DND-41 (cell line): Measurements from ENCODE around the gene SIRT6.

Experiments used
- ATAC-seq: fragments of 200-7000 bp; cut with Tn5 transposase; 3 replicates; pipeline ENCODE4 v1.9.1; 2021; ENCODE audit warnings: low read depth; ENCODE audit not compliant: insufficient read depth
- DNase-seq: peaks from one replicate; pipeline ENCODE4 v3.0.0-alpha.2; 2020
- H2AFZ ChIP-seq: 2 replicates; pipeline ENCODE4 v1.6.0; 2012; ENCODE audit warnings: low read depth, low read length
- H3K27ac ChIP-seq: 2 replicates; pipeline ENCODE4 v1.5.1; 2012; ENCODE audit warnings: low read length, inconsistent platforms
- H3K27me3 ChIP-seq: fragments of 200-600 bp; sonication (generic); 2 replicates; pipeline ENCODE4 v1.6.0; 2012; ENCODE audit warnings: low read length, mild to moderate bottlenecking, inconsistent platforms; ENCODE audit not compliant: insufficient read depth, poor library complexity
- H3K36me3 ChIP-seq: 2 replicates; pipeline ENCODE4 v1.5.1; 2012; ENCODE audit warnings: low read length, inconsistent platforms; ENCODE audit not compliant: insufficient read depth
- H3K4me1 ChIP-seq: 2 replicates; pipeline ENCODE4 v1.5.1; 2012; ENCODE audit warnings: mild to moderate bottlenecking, low read length; ENCODE audit not compliant: insufficient read depth
- H3K4me2 ChIP-seq: 2 replicates; pipeline ENCODE4 v1.6.0; 2012; ENCODE audit warnings: mild to moderate bottlenecking, moderate library complexity, low read length, inconsistent platforms; ENCODE audit not compliant: insufficient read depth
- H3K4me3 ChIP-seq, 2 experiments: fragments of 200-600 bp in 1 of 2; shearing (Covaris generic) in 1 of 2; 2 replicates each; pipeline ENCODE4 v1.5.1; 2012 to 2016; ENCODE audit warnings: inconsistent platforms in 2 of 2, low read length in 2 of 2, mild to moderate bottlenecking in 2 of 2, low read depth in 1 of 2, moderate library complexity in 1 of 2
- H3K79me2 ChIP-seq: 2 replicates; pipeline ENCODE4 v1.6.0; 2012; ENCODE audit warnings: low read length, inconsistent platforms; ENCODE audit not compliant: insufficient read depth
- H3K9ac ChIP-seq: 2 replicates; pipeline ENCODE4 v1.6.0; 2012; ENCODE audit warnings: low read depth, mild to moderate bottlenecking, inconsistent platforms, low read length, moderate library complexity
- H3K9me3 ChIP-seq: 2 replicates; pipeline ENCODE4 v1.5.1; 2012; ENCODE audit warnings: low read length, moderate library complexity, mild to moderate bottlenecking, inconsistent platforms; ENCODE audit not compliant: insufficient read depth, severe bottlenecking
- H4K20me1 ChIP-seq: 2 replicates; pipeline ENCODE4 v1.6.0; 2012; ENCODE audit warnings: low read length; ENCODE audit not compliant: insufficient read depth
- EZH2 ChIP-seq: IDR thresholded peaks from 3 replicates; pipeline ENCODE4 v1.6.1; 2012; ENCODE audit warnings: borderline replicate concordance, low read depth, mild to moderate bottlenecking, moderate library complexity, low read length, inconsistent platforms; ENCODE audit not compliant: severe bottlenecking
- TF ChIP-seq, protein P1 (sequence below): IDR thresholded peaks from 2 replicates; pipeline ENCODE4 v1.5.1; 2012; ENCODE audit warnings: borderline replicate concordance, low read length, moderate library complexity, mild to moderate bottlenecking; ENCODE audit not compliant: poor library complexity, severe bottlenecking; ENCODE audit errors: extremely low read depth

SIRT6 gene

DNA sequence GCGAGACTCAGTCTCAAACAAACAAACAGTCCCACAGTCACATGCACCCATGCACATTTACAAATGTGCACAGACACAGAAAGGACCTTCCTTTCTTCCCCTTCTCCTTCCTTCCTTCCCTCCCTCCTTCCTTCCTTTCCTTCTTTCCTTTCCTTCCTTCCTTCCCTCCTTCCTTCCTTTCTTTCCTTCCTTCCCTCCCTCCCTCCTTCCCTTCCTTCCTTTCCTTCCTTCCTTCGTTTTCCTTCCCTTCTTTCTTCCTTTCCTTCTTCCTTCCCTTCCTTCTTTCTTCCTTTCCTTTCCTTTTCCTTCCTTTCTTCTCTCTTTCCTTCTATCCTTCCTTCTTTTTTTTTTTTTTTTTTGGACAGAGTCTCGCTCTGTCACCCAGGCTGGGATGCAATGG lies 30.8 kb upstream of the SIRT6 start:
- Histone ChIP-seq H3K27me3 (no peaks in the 10 kb centered on the region), H3K79me2 (no peaks in the 10 kb centered on the region), H2AFZ (no peak overlapping the region), H4K20me1 (0 out of 2 replicates have a peak, but pooled peaks cover 4% of the 10 kb centered on the region), H3K4me2 (no peak overlapping the region), H3K9me3 (no peaks in the 10 kb centered on the region), H3K4me1 (no peaks in the 10 kb centered on the region), H3K4me3 (no peak overlapping the region), H3K9ac (no peak overlapping the region), H3K27ac (no peak overlapping the region), H3K36me3 (no peaks in the 10 kb centered on the region)
- no peak for DNase-seq
- ATAC-seq, result no peak
- TF ChIP-seq, protein P1, sequence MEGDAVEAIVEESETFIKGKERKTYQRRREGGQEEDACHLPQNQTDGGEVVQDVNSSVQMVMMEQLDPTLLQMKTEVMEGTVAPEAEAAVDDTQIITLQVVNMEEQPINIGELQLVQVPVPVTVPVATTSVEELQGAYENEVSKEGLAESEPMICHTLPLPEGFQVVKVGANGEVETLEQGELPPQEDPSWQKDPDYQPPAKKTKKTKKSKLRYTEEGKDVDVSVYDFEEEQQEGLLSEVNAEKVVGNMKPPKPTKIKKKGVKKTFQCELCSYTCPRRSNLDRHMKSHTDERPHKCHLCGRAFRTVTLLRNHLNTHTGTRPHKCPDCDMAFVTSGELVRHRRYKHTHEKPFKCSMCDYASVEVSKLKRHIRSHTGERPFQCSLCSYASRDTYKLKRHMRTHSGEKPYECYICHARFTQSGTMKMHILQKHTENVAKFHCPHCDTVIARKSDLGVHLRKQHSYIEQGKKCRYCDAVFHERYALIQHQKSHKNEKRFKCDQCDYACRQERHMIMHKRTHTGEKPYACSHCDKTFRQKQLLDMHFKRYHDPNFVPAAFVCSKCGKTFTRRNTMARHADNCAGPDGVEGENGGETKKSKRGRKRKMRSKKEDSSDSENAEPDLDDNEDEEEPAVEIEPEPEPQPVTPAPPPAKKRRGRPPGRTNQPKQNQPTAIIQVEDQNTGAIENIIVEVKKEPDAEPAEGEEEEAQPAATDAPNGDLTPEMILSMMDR, result no peak
- TF ChIP-seq EZH2, result no peak

DNA sequence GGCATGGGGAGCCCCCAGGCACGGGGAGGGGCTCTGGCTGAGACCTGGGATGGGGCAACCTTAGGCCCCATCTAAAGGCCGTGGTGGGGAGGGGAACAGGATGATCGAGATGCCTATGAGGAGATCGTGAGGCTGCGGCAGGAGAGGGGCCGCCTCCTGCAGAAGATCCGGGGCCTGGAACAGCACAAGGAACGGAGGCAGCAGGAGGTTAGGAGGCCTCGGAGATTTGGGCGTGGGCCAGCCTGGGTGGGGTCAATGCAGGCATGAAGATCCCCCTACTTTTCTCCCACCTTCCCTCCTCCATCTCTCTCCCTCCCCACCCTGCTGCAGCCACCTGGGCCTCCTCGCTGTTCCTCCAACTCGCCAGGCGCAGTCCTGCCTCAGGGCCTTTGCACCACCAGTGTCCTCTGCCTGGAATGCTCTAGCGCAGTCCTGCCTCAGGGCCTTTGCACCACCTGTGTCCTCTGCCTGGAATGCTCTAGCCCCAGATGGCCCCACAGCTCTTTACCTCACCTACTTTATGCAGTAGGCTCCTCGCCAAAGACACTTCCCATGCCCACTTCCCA lies 27.9 kb upstream of the SIRT6 start:
- TF ChIP-seq EZH2, result no peak
- TF ChIP-seq, protein P1, result no peak
- Histone ChIP-seq H4K20me1 (0 out of 2 replicates have a peak, but pooled peaks cover 4% of the 10 kb centered on the region), H3K9ac (no peak overlapping the region), H3K27ac (no peak overlapping the region), H3K4me3 (no peak overlapping the region), H3K27me3 (no peaks in the 10 kb centered on the region), H3K9me3 (no peaks in the 10 kb centered on the region), H3K36me3 (no peaks in the 10 kb centered on the region), H3K4me2 (no peak overlapping the region), H3K4me1 (no peaks in the 10 kb centered on the region), H3K79me2 (no peaks in the 10 kb centered on the region), H2AFZ (no peak overlapping the region)
- ATAC-seq (no peak), DNase-seq (no peak)

DNA sequence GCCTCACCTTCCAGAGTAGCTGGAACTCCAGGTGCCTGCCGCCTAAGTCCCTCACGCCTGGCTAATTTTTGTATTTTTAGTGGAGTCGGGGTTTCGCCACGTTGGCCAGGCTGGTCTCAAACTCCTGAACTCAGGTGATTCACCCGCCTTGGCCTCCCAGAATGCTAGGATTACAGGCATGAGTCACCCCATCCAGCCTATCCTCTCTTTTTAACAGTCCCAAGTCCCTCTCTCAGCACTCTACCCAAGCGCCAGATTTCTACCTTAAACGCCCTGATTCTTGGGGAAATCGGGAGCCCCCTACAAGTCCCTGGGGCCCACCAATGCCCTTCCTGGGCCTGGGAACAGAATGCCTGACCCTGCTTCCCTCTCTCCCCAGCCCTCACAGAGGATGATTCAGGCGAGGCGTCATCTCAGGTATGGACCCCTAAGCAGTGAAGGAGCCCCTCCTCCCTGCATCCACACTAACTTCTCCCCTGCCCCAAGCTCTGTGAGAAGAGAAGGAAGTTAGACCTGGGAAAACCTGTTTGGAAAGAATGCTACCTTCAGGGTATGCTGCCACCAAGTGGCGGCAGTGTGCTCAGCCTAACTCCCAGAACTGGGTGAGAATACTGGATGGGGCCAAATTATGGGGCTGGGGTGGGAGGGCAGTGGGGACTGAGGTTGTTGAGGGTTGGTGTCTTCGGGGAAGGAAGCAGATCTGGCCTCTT lies 26.2 kb upstream of the SIRT6 start:
- DNase-seq, result no peak
- Histone ChIP-seq H3K4me3 (no peak overlapping the region), H3K9ac (no peak overlapping the region), H3K4me1 (no peaks in the 10 kb centered on the region), H3K79me2 (no peaks in the 10 kb centered on the region), H4K20me1 (0 out of 2 replicates have a peak, but pooled peaks cover 4% of the 10 kb centered on the region), H3K4me2 (no peak overlapping the region), H3K27ac (no peak overlapping the region), H3K9me3 (no peaks in the 10 kb centered on the region), H3K27me3 (no peaks in the 10 kb centered on the region), H3K36me3 (no peaks in the 10 kb centered on the region), H2AFZ (no peak overlapping the region)
- ATAC-seq, result no peak
- TF ChIP-seq EZH2, result no peak
- TF ChIP-seq, protein P1, result peak; percentile 54
